Germinal center (tissue), 1 donor: ENCODE measurements around the gene FBXO28.

Experiments
- DNase-seq: peaks from one replicate; pipeline ENCODE4 v3.0.0; 2012; ENCODE audit warnings: mixed read lengths, low spot score

The FBXO28 gene

DNA sequence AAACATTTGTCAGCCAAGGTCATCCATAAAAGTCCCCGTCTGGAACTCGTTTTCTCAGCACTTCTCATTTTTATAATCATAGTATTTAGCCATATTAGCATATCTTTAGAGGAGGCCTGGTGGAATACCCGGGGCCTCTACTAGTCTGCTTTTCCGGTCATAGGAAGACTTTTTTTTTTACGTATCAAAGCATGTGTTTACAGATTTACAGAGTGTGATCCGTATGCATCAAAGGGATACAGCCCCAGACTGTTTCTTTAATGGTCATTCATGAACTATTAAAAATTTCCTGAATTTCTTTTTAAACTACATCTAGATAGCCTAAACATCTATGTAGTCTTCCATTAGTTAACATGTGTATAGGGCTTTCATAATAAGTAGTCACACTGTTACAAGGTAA, 45.6 kb downstream of the FBXO28 start:
- DNase-seq = no peak

DNA sequence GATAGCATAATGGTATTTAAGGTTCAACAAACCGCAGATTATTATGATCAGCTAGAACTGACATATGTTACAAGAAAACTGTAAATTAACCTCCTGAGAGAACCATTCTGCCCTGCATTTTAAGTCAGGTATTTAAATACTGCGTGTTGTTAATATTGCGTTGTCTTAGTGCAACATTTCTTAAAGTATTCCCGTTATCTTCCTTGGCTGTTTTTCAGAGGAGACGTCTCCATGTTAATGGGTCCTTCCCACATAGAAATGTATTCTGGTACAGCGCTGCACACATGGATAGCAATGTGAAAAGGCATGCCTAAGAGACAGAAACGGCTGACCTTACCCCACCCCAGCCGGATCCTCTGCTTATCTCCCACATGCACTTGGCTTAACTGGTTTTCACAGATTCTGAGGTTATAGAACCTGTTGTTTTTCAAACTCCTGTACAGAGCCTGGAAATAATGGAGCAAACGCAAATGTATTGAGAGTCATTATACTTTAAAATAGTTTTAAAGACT, 46.3 kb downstream of the FBXO28 start:
- DNase-seq = no peak

DNA sequence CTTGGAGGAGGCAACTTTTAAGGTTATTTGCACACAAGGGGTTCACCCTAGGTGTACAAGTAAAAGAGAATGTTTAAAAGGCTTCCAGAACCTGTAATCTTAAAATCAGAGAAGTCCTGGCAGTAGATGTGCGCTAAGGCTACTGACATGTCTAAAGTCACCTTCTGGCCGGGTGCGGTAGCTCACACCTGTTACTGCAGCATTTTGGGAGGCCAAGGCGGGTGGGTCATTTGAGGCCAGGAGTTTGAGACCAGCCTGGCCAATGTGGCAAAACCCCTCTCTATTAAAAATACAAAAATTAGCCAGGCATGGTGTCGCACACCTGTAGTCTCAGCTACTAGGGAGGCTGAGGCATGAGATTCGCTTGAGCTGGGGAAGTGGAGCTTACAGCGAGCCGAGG, 48.9 kb downstream of the FBXO28 start:
- no peak for DNase-seq

DNA sequence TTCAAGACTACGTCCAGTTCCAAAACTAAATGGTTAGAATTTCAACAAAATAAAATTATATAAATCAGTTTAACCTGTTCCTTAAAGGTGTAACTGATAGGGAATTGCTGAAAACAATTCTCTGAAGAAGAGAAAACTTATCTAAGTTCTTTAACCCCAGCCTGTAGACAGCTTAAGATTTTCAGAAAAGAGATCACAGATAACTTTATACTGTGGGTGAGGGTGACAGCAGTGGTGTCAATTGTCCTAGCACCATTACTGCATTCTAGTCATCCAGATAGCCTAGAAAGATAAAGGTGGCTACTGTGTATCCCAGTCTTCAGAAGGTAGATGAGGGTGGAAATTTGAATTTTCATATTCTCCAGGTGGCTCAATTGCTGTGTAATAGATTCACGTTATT, 49.4 kb downstream of the FBXO28 start:
- DNase-seq = no peak

DNA sequence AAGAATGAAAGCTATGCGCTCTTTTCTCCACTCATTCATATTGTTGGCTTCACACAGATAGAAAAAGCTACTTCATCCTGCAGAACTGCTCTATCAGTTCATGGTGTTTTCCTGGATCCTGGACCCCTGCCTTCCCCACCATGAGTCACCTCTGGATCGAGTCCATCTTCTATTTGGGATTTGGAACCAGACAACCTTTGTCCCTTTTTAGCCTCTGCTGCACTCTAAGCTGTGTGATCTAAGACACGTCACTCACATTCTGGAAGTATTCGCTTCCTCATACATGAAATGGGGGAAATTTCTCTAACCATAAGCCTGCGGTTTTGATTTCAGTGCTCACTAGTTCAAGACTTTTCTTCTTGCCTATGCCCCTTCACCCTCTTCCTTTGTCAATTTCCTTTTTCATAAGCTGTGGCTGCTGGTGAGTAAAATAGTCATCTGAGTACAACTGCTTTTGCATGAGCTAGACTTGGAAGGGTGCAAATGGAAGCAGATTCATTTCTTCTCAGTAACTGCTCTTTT, 55.0 kb downstream of the FBXO28 start:
- peak; percentile 42 for DNase-seq

DNA sequence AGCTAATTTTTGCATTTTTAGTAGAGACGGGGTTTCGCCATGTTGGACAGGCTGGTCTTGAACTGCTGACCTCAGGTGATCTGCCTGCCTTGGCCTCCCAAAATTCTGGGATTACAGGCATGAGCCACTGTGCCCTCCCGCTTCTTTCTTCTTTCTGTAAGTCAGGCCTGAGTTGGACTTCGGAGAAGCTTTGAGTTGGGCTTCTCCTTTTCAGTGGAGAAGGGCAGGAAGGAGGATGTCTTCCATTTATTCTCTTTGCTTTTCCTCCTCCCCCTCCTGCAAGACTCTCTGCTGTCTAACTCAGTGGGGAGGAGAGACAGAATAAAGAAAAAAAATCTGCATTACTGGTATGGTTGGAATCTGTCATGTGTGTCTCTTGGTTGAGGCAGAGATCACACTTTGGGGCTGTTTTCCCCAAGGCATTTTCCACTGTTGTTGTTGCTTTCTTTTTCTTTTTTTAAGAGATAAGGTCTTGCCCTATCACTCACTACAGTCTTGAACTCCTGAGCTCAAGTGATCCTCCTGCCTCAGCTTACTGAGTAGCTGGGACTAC, 55.9 kb downstream of the FBXO28 start:
- no peak for DNase-seq

DNA sequence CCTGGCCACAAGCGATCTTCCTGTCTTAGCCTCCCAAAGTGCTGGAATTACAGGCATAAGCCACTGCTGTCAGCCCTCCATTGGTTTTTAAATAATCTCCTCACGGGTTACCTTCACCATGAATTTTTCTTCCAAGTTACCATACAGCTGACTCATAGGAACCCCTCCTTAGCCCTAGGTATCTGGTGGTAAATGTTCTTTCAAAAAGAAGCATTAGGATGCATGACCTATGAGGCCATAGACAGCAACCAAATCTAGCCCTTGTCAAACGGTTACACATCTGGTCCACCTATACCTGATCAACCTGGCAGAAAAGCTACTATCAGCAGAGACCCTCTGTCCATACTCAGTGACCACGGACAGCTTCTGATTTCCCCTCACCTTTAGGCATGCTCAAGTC, 56.4 kb downstream of the FBXO28 start:
- no peak for DNase-seq

DNA sequence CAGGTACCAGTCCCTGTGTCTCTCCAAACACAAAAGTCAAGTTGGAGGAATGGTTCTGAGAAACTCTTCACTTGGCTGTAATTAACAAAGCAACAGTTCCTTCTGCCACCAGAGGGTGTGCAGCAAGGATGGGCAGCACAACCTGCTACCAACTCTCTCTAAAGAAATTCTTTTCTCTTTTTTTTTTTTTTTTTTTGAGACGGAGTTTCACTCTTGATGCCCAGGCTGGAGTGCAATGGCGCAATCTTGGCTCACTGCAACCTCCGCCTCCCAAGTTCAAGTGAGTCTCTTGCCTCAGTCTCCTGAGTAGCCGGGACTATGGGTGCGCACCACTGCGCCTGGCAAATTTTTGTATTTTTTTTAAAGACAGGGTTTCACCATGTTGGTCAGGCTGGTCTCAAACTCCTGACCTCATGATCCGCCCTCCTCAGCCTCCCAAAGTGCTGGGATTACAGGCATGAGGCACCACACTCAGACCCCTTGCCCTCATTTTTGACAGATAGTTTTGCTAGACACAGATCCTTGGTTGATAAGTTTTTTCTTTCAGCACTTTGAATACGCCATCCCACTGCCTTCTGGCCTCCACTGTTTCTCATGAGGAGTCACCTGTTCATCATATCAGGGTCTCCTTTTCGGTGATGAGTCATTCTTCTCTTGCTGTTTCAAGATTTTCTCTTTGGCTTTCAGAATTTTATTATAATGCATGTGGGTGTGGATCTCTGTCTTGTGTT, 57.0 kb downstream of the FBXO28 start:
- peak; percentile 33 for DNase-seq

DNA sequence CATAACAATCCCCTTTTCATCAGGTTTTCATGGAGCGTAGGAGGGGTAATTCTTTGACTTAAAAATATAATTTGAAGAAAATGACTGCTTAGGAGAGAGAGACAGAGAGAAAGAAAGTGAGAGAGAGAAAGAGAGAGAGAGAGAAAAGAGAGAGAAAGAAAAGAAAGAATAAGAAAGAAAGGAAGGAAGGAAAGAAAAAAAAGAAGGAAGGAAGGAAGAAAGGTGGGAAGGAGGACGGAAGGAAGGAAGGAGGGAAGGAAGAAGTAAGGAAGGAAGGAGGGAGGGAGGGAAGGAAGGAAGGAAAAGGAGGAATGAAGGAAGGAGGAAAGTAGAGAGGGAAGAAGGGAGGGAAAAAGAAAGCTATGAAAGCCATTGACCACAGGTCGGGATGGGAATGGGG, 58.3 kb downstream of the FBXO28 start:
- no peak for DNase-seq

DNA sequence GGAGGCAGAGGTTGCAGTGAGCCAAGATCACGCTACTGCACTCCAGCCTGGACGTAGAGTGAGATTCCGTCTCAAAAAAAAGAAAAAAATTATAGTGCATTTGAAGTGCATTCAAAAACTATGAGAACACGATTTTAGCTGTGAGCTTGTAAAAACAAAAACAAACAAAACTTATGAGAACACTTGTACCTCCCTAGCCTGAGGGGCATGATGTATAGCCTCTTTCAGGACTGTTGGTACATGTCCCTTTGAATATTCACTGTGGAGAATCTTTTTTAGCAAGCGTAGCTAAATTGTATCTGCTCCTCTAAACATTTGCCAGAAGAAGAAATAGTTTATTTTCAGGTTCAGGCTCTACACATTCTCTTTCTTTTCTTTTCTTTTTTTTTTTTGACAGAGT, 59.6 kb downstream of the FBXO28 start:
- no peak for DNase-seq

DNA sequence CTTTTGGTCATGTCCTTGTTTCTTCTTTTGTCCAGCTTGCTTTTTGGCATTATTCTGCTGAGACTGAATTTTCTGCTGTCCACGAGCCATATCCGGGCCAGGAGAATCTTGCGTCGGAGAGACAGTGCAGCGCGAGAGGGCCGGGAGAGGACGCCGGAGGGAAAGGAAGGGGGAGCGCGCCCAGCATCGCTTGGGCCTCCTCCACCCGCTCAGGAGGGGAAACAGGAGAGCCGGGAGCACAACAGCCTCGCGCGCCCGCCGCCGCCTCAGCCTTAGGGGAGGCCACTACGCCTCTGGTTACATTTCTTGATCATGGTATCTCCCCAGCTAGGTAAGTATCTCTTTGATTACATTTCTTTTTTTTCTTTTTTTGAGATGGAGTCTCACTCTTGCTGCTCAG, 61.7 kb downstream of the FBXO28 start:
- DNase-seq = no peak

DNA sequence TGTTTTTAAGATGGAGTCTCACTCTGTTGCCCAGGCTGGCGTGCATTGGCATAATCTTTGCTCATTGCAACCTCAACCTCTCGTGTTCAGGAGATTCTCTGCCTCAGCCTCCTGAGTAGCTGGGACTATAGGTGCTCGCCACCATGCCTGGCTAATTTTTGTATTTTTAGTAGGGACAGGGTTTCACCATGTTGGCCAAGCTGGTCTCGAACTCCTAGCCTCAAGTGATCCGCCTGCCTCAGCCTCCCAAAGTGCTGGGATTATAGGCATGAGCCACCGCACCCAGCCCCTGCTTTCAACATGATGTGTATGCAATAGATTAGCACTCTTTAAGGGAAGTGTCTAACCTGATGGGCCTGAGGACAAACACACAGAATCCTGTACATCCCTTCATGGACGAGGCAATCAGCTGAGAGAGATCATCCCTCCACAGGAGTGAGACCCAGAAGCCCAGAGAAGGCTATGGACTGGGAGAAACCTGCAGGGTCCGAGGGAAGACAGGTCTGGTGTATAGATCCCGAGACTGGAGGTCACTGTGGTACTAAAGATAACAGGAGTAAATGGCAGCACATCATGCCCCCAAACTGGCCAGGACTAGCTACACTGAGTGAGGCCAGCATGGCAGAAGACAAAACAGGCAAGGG, 63.6 kb downstream of the FBXO28 start:
- no peak for DNase-seq

DNA sequence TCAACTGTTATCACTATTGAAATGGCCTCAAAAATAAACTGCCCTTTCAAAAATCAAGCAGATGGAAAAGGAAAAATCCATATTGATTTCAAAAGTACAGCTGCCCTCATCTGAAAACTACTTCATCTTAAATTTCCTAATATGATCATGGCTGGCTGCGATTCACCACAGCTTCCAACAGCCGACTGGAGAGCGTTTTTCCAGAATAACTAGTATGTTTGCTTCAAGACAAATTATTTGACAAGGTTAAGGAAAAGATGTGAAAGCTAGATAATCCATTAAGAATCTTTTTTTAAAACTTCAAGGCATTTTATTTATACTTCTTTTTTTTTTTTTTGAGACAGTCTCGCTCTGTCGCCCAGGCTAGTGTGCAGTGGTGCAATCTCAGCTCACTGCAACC, 65.0 kb downstream of the FBXO28 start:
- no peak for DNase-seq

DNA sequence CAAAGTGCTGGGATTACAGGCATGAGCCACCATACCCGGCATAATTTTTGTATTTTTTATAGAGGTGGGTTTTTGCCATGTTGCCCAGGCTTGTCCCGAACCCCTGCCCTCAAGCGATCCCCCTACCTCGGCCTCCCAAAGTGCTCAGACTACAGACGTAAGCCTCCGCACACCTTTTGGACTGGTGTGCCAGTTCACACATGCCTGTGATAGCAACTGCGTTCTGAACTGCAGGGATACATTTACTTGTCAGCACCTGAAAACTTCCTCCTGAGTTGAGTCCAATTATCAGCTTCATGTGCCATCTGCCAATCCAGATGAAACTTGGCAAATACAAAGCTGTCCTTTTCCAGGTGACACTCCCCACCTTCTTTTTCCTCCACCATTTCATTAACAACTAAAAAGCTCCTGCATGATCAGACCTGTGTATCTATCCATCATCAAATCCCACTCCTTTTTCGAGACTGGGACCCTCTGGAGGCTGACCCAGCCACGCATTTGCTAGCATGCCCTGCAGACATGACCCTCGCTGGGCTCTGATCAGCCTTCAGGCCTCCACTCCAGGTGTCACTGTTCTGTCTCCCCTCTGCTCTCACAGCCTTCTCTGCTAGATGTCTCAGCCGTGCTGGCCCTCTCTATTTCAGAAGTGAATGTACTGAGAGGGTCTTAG, 67.0 kb downstream of the FBXO28 start:
- no peak for DNase-seq

DNA sequence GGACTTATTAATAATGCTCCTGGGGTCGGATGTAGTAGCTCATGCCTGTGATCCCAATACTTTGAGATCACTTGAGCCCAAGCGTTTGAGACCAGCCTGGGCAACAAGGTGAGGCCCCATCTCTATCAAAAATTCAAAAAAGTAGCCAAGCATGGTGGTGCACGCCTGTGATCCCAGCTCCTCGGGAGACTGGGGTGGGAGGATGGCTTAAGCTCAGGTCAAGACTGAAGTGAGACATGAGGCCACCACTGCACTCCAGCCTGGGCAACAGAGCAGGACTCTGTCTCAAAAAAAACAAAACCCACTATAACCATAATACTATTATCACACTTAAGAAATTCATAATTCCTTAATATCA, 67.5 kb downstream of the FBXO28 start:
- no peak for DNase-seq

DNA sequence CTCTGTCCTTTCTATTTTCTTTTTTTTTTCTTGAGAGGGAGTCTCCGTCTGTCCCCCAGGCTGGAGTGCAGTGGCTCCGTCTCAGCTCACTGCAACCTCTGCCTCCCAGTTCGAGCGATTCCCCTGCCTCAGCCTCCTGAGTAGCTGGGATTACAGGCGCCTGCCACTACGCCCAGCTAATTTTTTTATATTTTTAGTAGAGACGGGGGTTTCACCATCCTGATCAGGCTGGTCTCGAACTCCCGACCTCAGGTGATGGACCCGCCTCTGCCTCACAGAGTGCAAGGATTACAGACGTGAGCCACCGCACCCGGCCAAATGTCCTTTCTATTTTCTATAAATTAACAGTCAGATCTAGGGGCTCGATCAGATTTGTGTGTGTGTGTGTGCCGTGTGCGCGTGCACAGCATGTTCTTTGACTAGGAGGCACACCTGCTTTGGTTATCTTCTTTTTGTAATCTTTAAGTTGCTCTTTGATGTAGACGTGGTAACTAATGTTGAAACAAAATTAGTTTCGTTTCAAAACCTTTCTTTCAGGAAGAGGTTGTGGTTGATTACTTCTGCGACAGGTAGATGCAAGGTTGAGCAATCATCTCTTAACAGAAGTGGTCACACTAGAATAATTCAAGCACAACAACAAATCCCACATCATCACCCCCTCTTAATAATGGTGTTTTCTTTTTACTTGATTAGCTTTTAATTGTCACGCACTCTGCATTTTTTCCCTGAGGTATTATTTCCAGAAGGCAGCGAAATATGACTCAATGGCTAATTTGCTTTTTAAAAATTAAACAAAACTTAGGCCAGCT, 68.3 kb downstream of the FBXO28 start:
- peak; percentile 82 for DNase-seq

DNA sequence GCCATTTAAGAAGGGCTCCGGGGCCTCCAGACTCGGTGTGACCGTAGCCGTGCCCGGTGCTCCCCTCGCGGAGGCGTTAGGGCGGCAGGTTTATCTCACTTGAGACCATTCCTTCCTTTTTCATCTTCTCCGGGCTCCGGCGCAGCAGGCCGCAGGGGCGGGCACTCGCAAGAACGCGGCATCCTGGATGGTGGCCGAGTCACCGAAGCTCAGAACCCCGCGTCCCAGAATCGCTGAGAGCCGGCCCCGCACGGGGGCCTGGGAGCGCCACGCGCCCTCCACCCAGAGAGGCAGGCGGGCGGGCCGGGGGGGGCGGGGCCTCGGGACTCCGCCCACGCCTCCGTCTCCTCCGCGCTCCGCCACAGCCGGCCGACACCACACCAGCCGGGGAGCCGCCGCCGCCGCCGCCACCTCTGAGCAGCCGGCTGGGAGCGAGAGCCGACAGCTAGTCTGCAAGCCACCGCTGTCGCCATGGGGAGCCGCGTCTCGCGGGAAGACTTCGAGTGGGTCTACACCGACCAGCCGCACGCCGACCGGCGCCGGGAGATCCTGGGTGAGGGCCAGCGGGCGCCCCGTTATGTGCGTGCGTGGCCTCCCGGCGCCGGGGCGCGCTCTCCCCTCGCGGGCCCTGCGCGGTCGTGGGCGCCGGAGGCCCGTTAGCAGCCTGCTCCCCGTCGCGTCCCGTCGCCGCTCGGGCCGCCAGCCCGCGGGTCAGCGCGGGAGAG, 69.1 kb downstream of the FBXO28 start, which contains the start of gene DEGS1:
Gene DEGS1, plus strand, starts transcription at position 375 of the 725 bp plus-strand sequence. Its CDS starts 97 bp downstream, at position 472.
- peak; percentile 96 for DNase-seq

DNA sequence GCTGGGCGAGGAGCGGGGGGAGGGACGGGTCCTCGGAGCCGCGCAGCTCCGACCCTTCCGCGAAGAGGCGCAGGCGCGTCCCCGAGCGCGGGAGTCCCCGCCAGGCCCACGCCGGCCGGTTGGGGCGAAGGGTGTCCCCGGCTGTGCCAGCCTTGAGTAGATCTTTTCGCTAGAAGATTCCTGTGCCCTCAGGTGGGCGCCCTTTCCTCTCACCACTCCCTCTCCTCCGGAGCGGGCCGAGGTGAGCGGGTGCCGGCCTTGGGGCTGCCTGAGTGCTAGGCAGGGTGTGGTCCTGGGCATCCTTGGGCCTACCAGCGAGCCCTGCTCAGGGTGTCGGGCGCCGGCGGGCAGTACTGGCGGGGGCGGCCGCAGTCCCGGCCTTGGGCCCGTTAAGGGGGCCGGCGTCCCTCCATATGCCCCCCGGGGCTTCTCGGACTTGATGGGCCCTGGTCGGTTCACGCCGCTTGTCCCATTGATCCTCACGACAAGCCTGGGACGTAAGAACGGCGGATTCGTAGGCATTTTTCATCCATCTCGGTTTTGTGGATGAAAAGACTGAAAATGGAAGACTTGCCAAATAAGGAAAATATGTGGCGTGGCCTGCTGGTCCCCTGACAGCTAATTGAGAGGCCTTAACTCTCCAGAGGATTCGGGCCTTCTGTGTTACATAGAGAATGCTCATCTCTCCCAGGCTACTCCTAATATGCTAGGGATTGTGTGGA, 69.8 kb downstream of the FBXO28 start:
- peak; percentile 57 for DNase-seq

DNA sequence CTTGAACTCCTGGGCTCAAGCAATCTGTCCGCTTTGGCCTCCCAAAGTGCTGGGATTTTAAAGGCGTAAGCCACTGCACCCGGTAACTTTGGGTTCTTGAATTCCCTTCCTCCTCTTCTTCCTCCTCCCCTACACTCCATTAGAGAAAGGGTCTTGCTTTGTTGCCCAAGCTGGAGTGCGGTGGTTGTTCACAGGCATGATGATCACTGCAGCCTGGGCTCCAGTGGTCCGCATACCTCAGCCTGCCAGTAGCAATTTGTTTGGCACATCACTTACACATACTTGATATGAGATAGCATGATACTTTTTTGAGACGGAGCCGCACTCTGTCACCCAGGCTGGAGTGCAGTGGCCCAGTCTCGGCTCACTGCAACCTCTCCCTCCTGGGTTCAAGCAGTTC, 71.3 kb downstream of the FBXO28 start:
- DNase-seq = no peak

DNA sequence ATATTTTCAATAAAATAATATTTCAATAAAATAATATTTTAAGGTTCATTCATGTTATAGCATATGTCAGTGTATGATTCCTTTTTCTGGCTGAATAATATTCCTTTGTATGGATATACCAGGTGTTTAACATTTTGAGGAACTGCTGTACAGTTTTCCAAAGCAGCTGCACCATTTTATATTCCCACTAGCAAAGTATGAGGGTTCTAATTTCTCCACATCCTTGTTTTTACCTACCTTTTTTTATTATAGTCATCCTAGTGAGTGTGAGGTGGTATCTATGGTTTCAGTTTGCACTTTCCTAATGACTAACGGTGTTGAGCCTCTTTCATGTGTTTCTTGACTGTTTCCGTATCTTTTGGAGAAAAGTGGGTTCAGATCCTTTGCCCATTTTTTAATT, 74.4 kb downstream of the FBXO28 start:
- no peak for DNase-seq
